NCI-H1048 (cell line): ENCODE results near the gene MRPL43.

Source experiments
- DNase-seq: peaks from one replicate; lab custom pipeline; 2025; lab: John Stamatoyannopoulos, UW

Gene MRPL43

GRCh38 chr10:100966887-100967286 is 20.4 kb downstream of the MRPL43 start:
- no peak for DNase-seq

- no peak for DNase-seq
These were observed 21.5 kb downstream of the MRPL43 start for GRCh38 chr10:100965820-100966219.

- DNase-seq: no peak
These were observed 23.5 kb downstream of the MRPL43 start for GRCh38 chr10:100963826-100964225.

GRCh38 chr10:100962351-100963080 is 24.8 kb downstream of the MRPL43 start:
- no peak for DNase-seq

GRCh38 chr10:100960251-100960650 is 27.0 kb downstream of the MRPL43 start:
- DNase-seq: no peak

- no peak for DNase-seq
These were observed 38.4 kb downstream of the MRPL43 start for GRCh38 chr10:100948916-100949315.

- no peak for DNase-seq
These were observed 41.5 kb downstream of the MRPL43 start for GRCh38 chr10:100945754-100946153.

- DNase-seq: no peak
These were observed 43.8 kb downstream of the MRPL43 start for GRCh38 chr10:100943508-100943907.

GRCh38 chr10:100942229-100942628 is 45.1 kb downstream of the MRPL43 start:
- DNase-seq: no peak

GRCh38 chr10:100939763-100940344 is 47.4 kb downstream of the MRPL43 start:
- DNase-seq: no peak
